Neural cell (in vitro differentiated cells): ENCODE data around the gene PRKCE. TPM values are rescaled to one million over a fixed set of nuclear protein-coding genes. Genes with fewer than 3 reads are reported as not detected.

Source experiments
- H2AFZ ChIP-seq: fragments of 200-600, 300-800 bp; sonication (generic), shearing (Covaris generic); 2 replicates; pipeline ENCODE4 v1.6.0; 2014; ENCODE audit warnings: low read depth, mild to moderate bottlenecking, antibody characterized with exemption, low read length, moderate library complexity
- H3F3A ChIP-seq: fragments of 200-600 bp; shearing (Covaris generic); 2 replicates; pipeline ENCODE4 v1.6.1; 2016; ENCODE audit warnings: mild to moderate bottlenecking, moderate library complexity, mixed read lengths, antibody characterized with exemption, low read length; ENCODE audit not compliant: insufficient read depth, poor library complexity, severe bottlenecking
- H3K27ac ChIP-seq: fragments of 200-600, 300-800 bp; sonication (generic), shearing (Covaris generic); 2 replicates; pipeline ENCODE4 v1.5.1; 2014; ENCODE audit warnings: mild to moderate bottlenecking, low read length, moderate library complexity
- H3K27me3 ChIP-seq: fragments of 300-800, 200-600 bp; sonication (generic), shearing (Covaris generic); 2 replicates; pipeline ENCODE4 v1.6.0; 2014; ENCODE audit warnings: mild to moderate bottlenecking, low read depth, low read length, moderate library complexity; ENCODE audit not compliant: insufficient read depth
- H3K36me3 ChIP-seq: fragments of 300-800, 200-600 bp; sonication (generic), shearing (Covaris generic); 2 replicates; pipeline ENCODE4 v1.5.1; 2014; ENCODE audit warnings: mild to moderate bottlenecking, antibody characterized with exemption, low read length, moderate library complexity; ENCODE audit not compliant: insufficient read depth
- H3K4me2 ChIP-seq: fragments of 300-800, 200-600 bp; sonication (generic), shearing (Covaris generic); 2 replicates; pipeline ENCODE4 v1.6.0; 2014; ENCODE audit warnings: mild to moderate bottlenecking, low read length
- H3K4me3 ChIP-seq: fragments of 300-800, 200-600 bp; sonication (generic), shearing (Covaris generic); 2 replicates; pipeline ENCODE4 v1.5.1; 2014; ENCODE audit warnings: mild to moderate bottlenecking, low read length, moderate library complexity
- H3K79me2 ChIP-seq: fragments of 200-600 bp; shearing (Covaris generic); replicated peaks from 2 replicates; pipeline ENCODE4 v1.6.0; 2014; ENCODE audit warnings: mild to moderate bottlenecking, low read length, moderate library complexity; ENCODE audit not compliant: insufficient read depth
- H3K9ac ChIP-seq: fragments of 300-800, 200-600 bp; sonication (generic), shearing (Covaris generic); 2 replicates; pipeline ENCODE4 v1.6.1; 2016; ENCODE audit warnings: mild to moderate bottlenecking, low read length, mixed read lengths
- H3K9me2 ChIP-seq: fragments of 200-600 bp; shearing (Covaris generic); 2 replicates; pipeline ENCODE4 v1.6.1; 2016; ENCODE audit warnings: mild to moderate bottlenecking, low read length, mixed read lengths; ENCODE audit not compliant: insufficient read depth
- H3K9me3 ChIP-seq: fragments of 200-600, 300-800 bp; sonication (generic), shearing (Covaris generic); 2 replicates; pipeline ENCODE4 v1.6.1; 2016; ENCODE audit warnings: mild to moderate bottlenecking, mixed run types, low read length, moderate library complexity, mixed read lengths
- H4K20me1 ChIP-seq: fragments of 200-600 bp; shearing (Covaris generic); 2 replicates; pipeline ENCODE4 v1.6.1; 2016; ENCODE audit warnings: mild to moderate bottlenecking, mixed run types; ENCODE audit not compliant: insufficient read depth
- CTCF ChIP-seq: fragments of 450-650 bp; IDR thresholded peaks from 2 replicates; pipeline ENCODE4 v1.5.1; 2014; ENCODE audit warnings: antibody characterized with exemption, mild to moderate bottlenecking, moderate library complexity; ENCODE audit not compliant: poor library complexity, severe bottlenecking
- EP300 ChIP-seq: fragments of 450-650 bp; conservative IDR thresholded peaks from 2 replicates; pipeline ENCODE4 v1.6.1; 2014; ENCODE audit warnings: antibody characterized with exemption, mild to moderate bottlenecking, moderate library complexity; ENCODE audit not compliant: poor library complexity, severe bottlenecking
- EZH2 ChIP-seq: fragments of 200-600, 300-800 bp; shearing (Covaris generic), sonication (generic); IDR thresholded peaks from 2 replicates; pipeline ENCODE4 v1.6.1; 2014; ENCODE audit warnings: antibody characterized with exemption, low read length, borderline replicate concordance, mild to moderate bottlenecking; ENCODE audit not compliant: insufficient read depth, poor library complexity, severe bottlenecking
- MXI1 ChIP-seq: fragments of 450-650 bp; conservative IDR thresholded peaks from 2 replicates; pipeline ENCODE4 v1.6.1; 2014; ENCODE audit warnings: antibody characterized with exemption, mild to moderate bottlenecking; ENCODE audit not compliant: poor library complexity, severe bottlenecking
- POLR2AphosphoS5 ChIP-seq: IDR thresholded peaks from 2 replicates; pipeline ENCODE4 v1.6.1; 2012
- RAD21 ChIP-seq: fragments of 450-650 bp; conservative IDR thresholded peaks from 2 replicates; pipeline ENCODE4 v1.6.1; 2014; ENCODE audit warnings: antibody characterized with exemption, mild to moderate bottlenecking, moderate library complexity
- REST ChIP-seq: IDR thresholded peaks from 2 replicates; pipeline ENCODE4 v1.6.1; 2012; ENCODE audit warnings: borderline replicate concordance
- SMC3 ChIP-seq: fragments of 450-650 bp; conservative IDR thresholded peaks from 2 replicates; pipeline ENCODE4 v1.6.1; 2014; ENCODE audit warnings: antibody characterized with exemption, mild to moderate bottlenecking, moderate library complexity; ENCODE audit not compliant: poor library complexity
- TAF1 ChIP-seq: IDR thresholded peaks from 2 replicates; pipeline ENCODE4 v1.6.1; 2012; ENCODE audit warnings: low read depth
- polyA plus RNA-seq: library from polyadenylated mRNA; depleted of rRNA; stranded (reverse); fragments of >200 nt; gene quantifications from 2 replicates; pipeline ENCODE4 v1.2.3, GENCODE V29; 2014

Gene PRKCE
- polyA plus RNA-seq, 1 donor from 2014 or later, result 5.4 TPM

- H3K9me3 ChIP-seq, result no peaks in the 10 kb centered on the region
- no peaks in the 10 kb centered on the region for H3F3A ChIP-seq
- H3K79me2 ChIP-seq, result no peaks in the 10 kb centered on the region
- no peak overlapping the region for H3K4me3 ChIP-seq
- no peaks in the 10 kb centered on the region for H3K36me3 ChIP-seq
- H3K9ac ChIP-seq, result no peak overlapping the region
- H3K4me2 ChIP-seq, result no peak overlapping the region
- no peak overlapping the region for H3K27ac ChIP-seq
- no peaks in the 10 kb centered on the region for H4K20me1 ChIP-seq
- no peaks in the 10 kb centered on the region for H3K27me3 ChIP-seq
- TF ChIP-seq MXI1 (no peak), RAD21 (no peak), CTCF (no peak), SMC3 (no peak), POLR2AphosphoS5 (no peak), REST (no peak), TAF1 (no peak), EZH2 (no peak), EP300 (no peak)
- no peak overlapping the region for H2AFZ ChIP-seq
- no peaks in the 10 kb centered on the region for H3K9me2 ChIP-seq
These were observed 240.4 kb downstream of the PRKCE start for GRCh38 chr2:45891719-45892424.

- no peak for TF ChIP-seq EZH2
- TF ChIP-seq POLR2AphosphoS5, result no peak
- TF ChIP-seq MXI1, result no peak
- TF ChIP-seq EP300, result no peak
- no peak for TF ChIP-seq CTCF
- no peak for TF ChIP-seq RAD21
- no peak for TF ChIP-seq SMC3
- TF ChIP-seq TAF1, result no peak
- Histone ChIP-seq H3K9me3 (no peaks in the 10 kb centered on the region), H3K4me3 (no peak overlapping the region), H3K4me2 (no peak overlapping the region), H3K9me2 (no peaks in the 10 kb centered on the region), H3K27ac (no peak overlapping the region), H4K20me1 (no peaks in the 10 kb centered on the region), H3K27me3 (no peaks in the 10 kb centered on the region), H2AFZ (no peak overlapping the region), H3F3A (no peaks in the 10 kb centered on the region), H3K79me2 (no peaks in the 10 kb centered on the region), H3K36me3 (no peaks in the 10 kb centered on the region), H3K9ac (no peak overlapping the region)
These were observed 240.9 kb downstream of the PRKCE start for GRCh38 chr2:45892425-45892745.
